ENCODE results near the gene SHISA7. TPM values are rescaled to one million over a fixed set of nuclear protein-coding genes. Genes with fewer than 3 reads are reported as not detected.

SHISA7 gene
- total and polyA plus RNA-seq, 7 donors: 0.01 TPM; not detected in 6

DNA sequence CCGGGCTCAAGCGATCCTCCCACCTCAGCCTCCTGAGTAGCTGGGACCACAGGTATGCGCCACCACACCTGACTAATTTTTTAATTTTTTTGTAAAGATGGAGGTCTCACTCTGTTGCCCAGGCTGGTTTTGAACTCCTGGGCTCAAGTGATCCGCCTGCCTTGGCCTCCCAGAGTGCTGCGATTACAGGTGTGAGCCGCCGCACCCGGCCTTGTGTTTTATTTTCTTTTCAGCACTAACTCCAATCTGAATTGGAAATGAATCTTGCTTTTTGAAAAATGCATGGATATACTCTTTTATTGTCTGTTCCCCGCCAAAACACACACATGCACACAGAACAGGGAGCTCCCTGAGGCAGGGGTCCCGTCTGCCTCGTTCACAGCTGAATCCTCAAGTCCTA lies 19.6 kb upstream of the SHISA7 start:
- Histone ChIP-seq H3K36me3 (ENCODE audit: insufficient read depth in 1 of 2, low read depth in 1 of 2) (no peaks in the 10 kb centered on the region), H3K27ac (no peak overlapping the region), H3K9me3 (no peaks in the 10 kb centered on the region), H3K4me1 (peaks cover 2% of the 10 kb centered on the region), H3K27me3 (ENCODE audit: insufficient read depth in 3 of 3, low read length in 2 of 3) (no peaks in the 10 kb centered on the region), H3K4me3 (peak overlapping the region; percentile 98)
- ATAC-seq (no peak), DNase-seq (no peak)
- intact Hi-C loops (cut with DNase I): no loop called here
- WGBS, 3 donors: 78 to 83% (median 79%) methylated on average over 11 of the region's 11 CpGs
- TF ChIP-seq, protein P1, sequence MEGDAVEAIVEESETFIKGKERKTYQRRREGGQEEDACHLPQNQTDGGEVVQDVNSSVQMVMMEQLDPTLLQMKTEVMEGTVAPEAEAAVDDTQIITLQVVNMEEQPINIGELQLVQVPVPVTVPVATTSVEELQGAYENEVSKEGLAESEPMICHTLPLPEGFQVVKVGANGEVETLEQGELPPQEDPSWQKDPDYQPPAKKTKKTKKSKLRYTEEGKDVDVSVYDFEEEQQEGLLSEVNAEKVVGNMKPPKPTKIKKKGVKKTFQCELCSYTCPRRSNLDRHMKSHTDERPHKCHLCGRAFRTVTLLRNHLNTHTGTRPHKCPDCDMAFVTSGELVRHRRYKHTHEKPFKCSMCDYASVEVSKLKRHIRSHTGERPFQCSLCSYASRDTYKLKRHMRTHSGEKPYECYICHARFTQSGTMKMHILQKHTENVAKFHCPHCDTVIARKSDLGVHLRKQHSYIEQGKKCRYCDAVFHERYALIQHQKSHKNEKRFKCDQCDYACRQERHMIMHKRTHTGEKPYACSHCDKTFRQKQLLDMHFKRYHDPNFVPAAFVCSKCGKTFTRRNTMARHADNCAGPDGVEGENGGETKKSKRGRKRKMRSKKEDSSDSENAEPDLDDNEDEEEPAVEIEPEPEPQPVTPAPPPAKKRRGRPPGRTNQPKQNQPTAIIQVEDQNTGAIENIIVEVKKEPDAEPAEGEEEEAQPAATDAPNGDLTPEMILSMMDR (IDR thresholded peaks at IDR 0.05): no peak

DNA sequence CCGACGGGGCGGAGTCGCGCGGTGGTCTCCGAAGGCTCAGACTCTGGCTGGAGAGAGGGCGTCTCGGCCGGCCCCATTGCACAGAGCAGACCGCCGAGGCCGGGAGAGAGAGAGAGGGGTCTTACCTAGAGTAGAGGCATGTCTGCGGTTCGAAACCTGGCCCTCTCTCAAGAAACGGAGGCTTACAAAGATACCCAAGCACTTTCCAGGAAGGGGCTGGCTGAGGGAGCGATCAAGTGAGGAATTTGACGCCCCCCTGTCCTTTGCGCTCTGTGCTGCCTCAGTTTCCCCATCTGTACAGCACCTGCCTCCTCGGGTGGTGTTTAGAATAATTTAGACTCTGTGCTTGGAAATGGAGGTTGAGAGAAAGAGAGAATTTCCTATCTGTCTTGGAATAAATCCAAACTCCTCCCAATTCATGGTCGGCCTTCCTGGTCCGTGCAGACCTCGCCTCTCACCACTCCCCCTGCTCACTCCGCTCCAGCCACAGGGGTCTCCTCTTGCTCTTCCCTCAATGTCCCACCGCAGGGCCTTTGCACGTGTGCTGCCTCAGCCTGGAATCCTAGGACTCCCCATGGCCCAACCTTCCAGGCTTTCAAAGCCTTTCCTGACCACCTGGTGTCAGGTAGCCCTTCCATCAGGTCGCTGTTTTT lies 19.0 kb upstream of the SHISA7 start:
- no peaks in the 10 kb centered on the region for H3K36me3 ChIP-seq (ENCODE audit: insufficient read depth in 1 of 2, low read depth in 1 of 2)
- ATAC-seq (no peak), DNase-seq (no peak)
- H3K4me1 ChIP-seq: peaks cover 2% of the 10 kb centered on the region
- intact Hi-C loops (cut with DNase I): no loop called here
- no peaks in the 10 kb centered on the region for H3K27me3 ChIP-seq (ENCODE audit: insufficient read depth in 3 of 3, low read length in 2 of 3)
- peak overlapping the region; percentile 95 for H3K27ac ChIP-seq
- peak overlapping the region; percentile 98 for H3K4me3 ChIP-seq
- TF ChIP-seq, protein P1 (IDR thresholded peaks at IDR 0.05): no peak
- WGBS, 3 donors: 13 to 14% (median 14%) methylated on average over 26 to 27 of the region's 27 CpGs
- no peaks in the 10 kb centered on the region for H3K9me3 ChIP-seq

DNA sequence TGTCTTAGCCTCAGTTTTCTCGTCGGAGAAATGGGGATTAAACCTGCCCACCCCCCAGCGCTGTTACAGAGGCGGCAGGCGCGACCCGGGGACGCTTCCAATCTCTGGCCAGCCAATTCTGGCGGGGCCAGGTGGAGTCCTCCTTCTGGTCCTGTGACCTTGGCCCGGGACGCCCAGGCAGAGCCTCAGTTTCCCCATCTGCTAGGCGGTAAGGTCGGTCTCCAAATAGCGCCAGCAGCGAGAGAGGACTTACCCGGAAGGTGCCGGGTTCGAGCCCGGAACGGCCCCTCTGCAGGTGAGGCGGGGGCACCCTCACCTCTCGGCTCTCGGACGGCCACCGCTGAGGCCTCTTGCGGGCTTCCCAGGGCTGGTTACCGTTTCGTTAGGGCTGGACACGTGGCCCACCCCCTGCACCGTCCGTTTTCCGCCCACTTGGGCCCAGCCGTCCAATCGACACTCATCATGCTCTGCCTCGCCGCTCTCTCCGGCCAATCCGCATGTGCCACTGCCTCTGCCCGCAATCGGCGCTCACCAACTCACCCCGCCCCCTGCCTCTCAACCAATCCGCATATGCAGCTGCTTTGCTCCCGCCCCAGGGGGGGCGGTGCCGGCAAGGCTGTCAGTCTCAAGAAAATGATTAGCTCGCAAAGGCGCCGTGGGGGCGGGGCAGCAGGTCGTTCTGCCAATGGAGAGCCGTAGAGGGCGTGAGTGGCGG lies 18.3 kb upstream of the SHISA7 start, which contains the start of gene ISOC2:
ISOC2 (minus strand) TSS at position 384 of the 715 bp plus-strand sequence. CDS start 5,156 bp downstream, outside the sequence.
- no peaks in the 10 kb centered on the region for H3K9me3 ChIP-seq
- DNase-seq: peak; percentile 100
- H3K36me3 ChIP-seq (ENCODE audit: insufficient read depth in 1 of 2, low read depth in 1 of 2): no peaks in the 10 kb centered on the region
- H3K4me3 ChIP-seq: peak within 1 kb of the TSS; percentile 98
- TF ChIP-seq, protein P1 (IDR thresholded peaks at IDR 0.05): no peak
- peak within 1 kb of the TSS; percentile 95 for H3K27ac ChIP-seq
- H3K4me1 ChIP-seq: peaks cover 2% of the 10 kb centered on the region
- 0 to 4% (median 0%) methylated on average over 38 to 54 of the region's 54 CpGs for WGBS, 3 donors
- peak; percentile 96 to 97 (median 96) for ATAC-seq
- no peaks in the 10 kb centered on the region for H3K27me3 ChIP-seq (ENCODE audit: insufficient read depth in 3 of 3, low read length in 2 of 3)
- intact Hi-C loops (cut with DNase I): no loop called here

DNA sequence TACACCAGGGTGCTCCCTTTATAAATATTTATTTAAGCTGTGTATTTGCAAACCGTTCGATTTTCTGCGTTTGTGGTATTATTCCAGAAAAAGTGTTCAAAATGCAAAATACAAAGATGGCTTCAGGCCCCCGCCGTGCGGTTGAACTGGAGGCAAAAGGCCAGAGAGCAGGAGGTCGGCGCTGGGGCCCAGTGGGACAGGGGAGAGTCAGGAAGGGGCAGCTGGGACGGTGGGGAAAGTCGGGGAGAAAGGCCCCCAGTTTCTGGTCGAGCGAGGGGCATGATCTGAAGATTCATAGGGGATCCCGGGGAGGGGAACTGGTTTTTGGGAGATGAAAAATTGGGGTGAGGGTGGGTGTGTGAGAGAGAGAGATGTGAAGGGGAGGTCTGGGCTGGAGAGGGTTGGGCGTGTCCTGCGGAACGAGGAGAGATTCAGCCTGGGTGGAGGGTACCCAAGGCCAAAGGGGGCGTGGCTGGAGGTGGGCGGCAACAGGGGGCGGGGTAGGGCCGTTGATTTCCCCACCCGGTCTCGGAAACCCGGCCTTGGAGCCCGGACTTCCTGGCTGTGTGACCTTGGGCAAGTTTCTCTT lies 17.7 kb upstream of the SHISA7 start:
- intact Hi-C loops (cut with DNase I): no loop called here

More for the DNA sequence above, 17.7 kb upstream of the SHISA7 start:
- Histone ChIP-seq H3K4me1 (peaks cover 2% of the 10 kb centered on the region), H3K27me3 (ENCODE audit: insufficient read depth in 3 of 3, low read length in 2 of 3) (no peaks in the 10 kb centered on the region), H3K36me3 (ENCODE audit: insufficient read depth in 1 of 2, low read depth in 1 of 2) (no peaks in the 10 kb centered on the region), H3K4me3 (peak overlapping the region; percentile 98), H3K27ac (peak overlapping the region; percentile 95), H3K9me3 (no peaks in the 10 kb centered on the region)
- TF ChIP-seq, protein P1 (IDR thresholded peaks at IDR 0.05): no peak
- ATAC-seq (peak; percentile 54 to 72 (median 62)), DNase-seq (peak; percentile 86 to 91)
- 6 to 9% (median 9%) methylated on average over 19 to 24 of the region's 24 CpGs for WGBS, 3 donors

All from psoas muscle (tissue), 8 donors.